Measurements from ENCODE around the gene HSPE1. TPM values are rescaled to one million over a fixed set of nuclear protein-coding genes. Genes with fewer than 3 reads are reported as not detected.
A peak's percentile ranks its signal among the peaks of the same experiment; 100 is the strongest.
"Not testable (repeated sequence)": the region's sequence is repeated elsewhere in the genome, so short reads cannot be mapped to it uniquely, and the experiment has no call there.

The HSPE1 gene
- total RNA-seq, 1 experiment from 2014 or later, result 278 TPM

DNA sequence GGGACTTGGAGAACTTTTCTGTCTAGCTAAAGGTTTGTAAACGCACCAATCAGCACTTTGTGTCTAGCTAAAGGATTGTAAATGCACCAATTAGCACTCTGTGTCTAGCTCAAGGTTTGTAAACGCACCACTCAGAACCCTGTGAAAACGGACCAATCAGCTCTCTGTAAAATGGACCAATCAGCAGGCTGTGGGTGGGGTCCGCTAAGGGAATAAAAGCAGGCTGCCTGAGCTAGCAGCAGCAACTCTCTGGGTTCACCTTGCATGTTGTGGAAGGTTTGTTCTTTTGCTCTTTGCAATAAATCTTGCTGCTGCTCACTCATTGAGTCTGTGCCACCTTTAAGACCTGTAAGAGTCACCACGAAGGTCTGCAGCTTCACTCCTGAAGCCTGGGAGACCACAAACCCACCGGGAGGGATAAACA, 49.2 kb upstream of the HSPE1 start:
- ATAC-seq; H3K27me3 ChIP-seq (ENCODE audit: control insufficient read depth, insufficient read depth, low read length); BruUV-seq (replicated peaks); H3K9me3 ChIP-seq (ENCODE audit: control insufficient read depth, insufficient read depth, low read depth, low read length); CTCF ChIA-PET; DNase-seq (ENCODE audit: low read depth, low spot score); intact Hi-C loops (cut with micrococcal nuclease; ENCODE audit: unreplicated experiment); H3K4me1 ChIP-seq (ENCODE audit: control insufficient read depth, insufficient read depth, low read length); in situ Hi-C loops (cut with HindIII; ENCODE audit: low pct_unique_long_range_greater_than_20kb, low sequenced_read_pairs); H3K36me3 ChIP-seq (ENCODE audit: control insufficient read depth, insufficient read depth, low read length): not testable (repeated sequence)
- POLR2A ChIA-PET, result interaction anchor here (0.7 to 2.7 kb wide), 2 partner anchors 16 to 553 kb away, joined by 3 to 15 read pairs; partner anchors contain the start of gene SF3B1
- Histone ChIP-seq H3K27ac (ENCODE audit: low read length) (peak overlapping the region; percentile 57), H3K4me3 (ENCODE audit: low read depth in 2 of 2, low read length in 2 of 2) (peak overlapping the region; percentile 29 to 54; a peak in 3 of 4 replicates)

DNA sequence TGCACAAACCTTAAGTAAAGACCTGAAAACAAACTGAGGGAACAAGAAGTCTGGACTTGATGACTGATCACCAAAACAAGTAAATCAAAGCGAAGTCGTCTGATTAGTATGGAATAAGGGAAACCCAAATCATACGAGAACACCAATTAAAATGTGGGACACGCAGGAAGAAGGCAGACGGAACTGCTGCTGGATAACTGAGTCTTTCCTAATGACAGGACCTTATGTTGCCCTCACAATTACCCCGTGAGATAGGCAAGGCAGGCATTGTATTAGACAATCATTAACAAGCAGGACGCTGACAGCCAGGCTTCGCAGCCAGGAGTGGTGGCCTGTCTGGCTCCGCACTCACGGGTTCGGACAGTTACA, 47.4 kb upstream of the HSPE1 start:
- CTCF ChIA-PET, result no interaction called here
- BruUV-seq (replicated peaks), result TSS peak; percentile 98
- Histone ChIP-seq H3K4me1 (ENCODE audit: control insufficient read depth, insufficient read depth, low read length) (peaks cover 6% of the 10 kb centered on the region), H3K4me3 (ENCODE audit: low read depth in 2 of 2, low read length in 2 of 2) (peak overlapping the region; percentile 77 to 85), H3K9me3 (ENCODE audit: control insufficient read depth, insufficient read depth, low read depth, low read length) (no peaks in the 10 kb centered on the region), H3K36me3 (ENCODE audit: control insufficient read depth, insufficient read depth, low read length) (no peaks in the 10 kb centered on the region; the same call in 1 of the 2 replicates), H3K27me3 (ENCODE audit: control insufficient read depth, insufficient read depth, low read length) (no peaks in the 10 kb centered on the region), H3K27ac (ENCODE audit: low read length) (peak overlapping the region; percentile 96)
- TF ChIP-seq, protein P1, sequence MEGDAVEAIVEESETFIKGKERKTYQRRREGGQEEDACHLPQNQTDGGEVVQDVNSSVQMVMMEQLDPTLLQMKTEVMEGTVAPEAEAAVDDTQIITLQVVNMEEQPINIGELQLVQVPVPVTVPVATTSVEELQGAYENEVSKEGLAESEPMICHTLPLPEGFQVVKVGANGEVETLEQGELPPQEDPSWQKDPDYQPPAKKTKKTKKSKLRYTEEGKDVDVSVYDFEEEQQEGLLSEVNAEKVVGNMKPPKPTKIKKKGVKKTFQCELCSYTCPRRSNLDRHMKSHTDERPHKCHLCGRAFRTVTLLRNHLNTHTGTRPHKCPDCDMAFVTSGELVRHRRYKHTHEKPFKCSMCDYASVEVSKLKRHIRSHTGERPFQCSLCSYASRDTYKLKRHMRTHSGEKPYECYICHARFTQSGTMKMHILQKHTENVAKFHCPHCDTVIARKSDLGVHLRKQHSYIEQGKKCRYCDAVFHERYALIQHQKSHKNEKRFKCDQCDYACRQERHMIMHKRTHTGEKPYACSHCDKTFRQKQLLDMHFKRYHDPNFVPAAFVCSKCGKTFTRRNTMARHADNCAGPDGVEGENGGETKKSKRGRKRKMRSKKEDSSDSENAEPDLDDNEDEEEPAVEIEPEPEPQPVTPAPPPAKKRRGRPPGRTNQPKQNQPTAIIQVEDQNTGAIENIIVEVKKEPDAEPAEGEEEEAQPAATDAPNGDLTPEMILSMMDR (IDR thresholded peaks at IDR 0.05), result no peak
- TF ChIP-seq TCF7L2 (IDR thresholded peaks at IDR 0.05; ENCODE audit: low read depth, low read length), result no peak
- TF ChIP-seq POLR2AphosphoS5 (IDR thresholded peaks at IDR 0.05; ENCODE audit: low read depth, low read length), result no peak
- TF ChIP-seq, protein P2, sequence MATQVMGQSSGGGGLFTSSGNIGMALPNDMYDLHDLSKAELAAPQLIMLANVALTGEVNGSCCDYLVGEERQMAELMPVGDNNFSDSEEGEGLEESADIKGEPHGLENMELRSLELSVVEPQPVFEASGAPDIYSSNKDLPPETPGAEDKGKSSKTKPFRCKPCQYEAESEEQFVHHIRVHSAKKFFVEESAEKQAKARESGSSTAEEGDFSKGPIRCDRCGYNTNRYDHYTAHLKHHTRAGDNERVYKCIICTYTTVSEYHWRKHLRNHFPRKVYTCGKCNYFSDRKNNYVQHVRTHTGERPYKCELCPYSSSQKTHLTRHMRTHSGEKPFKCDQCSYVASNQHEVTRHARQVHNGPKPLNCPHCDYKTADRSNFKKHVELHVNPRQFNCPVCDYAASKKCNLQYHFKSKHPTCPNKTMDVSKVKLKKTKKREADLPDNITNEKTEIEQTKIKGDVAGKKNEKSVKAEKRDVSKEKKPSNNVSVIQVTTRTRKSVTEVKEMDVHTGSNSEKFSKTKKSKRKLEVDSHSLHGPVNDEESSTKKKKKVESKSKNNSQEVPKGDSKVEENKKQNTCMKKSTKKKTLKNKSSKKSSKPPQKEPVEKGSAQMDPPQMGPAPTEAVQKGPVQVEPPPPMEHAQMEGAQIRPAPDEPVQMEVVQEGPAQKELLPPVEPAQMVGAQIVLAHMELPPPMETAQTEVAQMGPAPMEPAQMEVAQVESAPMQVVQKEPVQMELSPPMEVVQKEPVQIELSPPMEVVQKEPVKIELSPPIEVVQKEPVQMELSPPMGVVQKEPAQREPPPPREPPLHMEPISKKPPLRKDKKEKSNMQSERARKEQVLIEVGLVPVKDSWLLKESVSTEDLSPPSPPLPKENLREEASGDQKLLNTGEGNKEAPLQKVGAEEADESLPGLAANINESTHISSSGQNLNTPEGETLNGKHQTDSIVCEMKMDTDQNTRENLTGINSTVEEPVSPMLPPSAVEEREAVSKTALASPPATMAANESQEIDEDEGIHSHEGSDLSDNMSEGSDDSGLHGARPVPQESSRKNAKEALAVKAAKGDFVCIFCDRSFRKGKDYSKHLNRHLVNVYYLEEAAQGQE (IDR thresholded peaks at IDR 0.05; ENCODE audit: insufficient read depth in 1 of 2, low read depth in 2 of 2, low read length in 1 of 2), result no peak
- no peak for TF ChIP-seq SIN3A (IDR thresholded peaks at IDR 0.05; ENCODE audit: borderline replicate concordance, insufficient read depth, low read depth, low read length)
- POLR2A ChIA-PET, result interaction anchor here (0.8 to 2.7 kb wide), 3 partner anchors 15 to 47 kb away, joined by 3 to 15 read pairs (median 4); partner anchors contain the start of genes HSPD1 and SF3B1
- in situ Hi-C loops (cut with HindIII; ENCODE audit: low pct_unique_long_range_greater_than_20kb, low sequenced_read_pairs) (no loop called here), intact Hi-C loops (cut with micrococcal nuclease; ENCODE audit: unreplicated experiment) (no loop called here)
- no peak for DNase-seq (ENCODE audit: low read depth, low spot score)
- no peak for ATAC-seq

DNA sequence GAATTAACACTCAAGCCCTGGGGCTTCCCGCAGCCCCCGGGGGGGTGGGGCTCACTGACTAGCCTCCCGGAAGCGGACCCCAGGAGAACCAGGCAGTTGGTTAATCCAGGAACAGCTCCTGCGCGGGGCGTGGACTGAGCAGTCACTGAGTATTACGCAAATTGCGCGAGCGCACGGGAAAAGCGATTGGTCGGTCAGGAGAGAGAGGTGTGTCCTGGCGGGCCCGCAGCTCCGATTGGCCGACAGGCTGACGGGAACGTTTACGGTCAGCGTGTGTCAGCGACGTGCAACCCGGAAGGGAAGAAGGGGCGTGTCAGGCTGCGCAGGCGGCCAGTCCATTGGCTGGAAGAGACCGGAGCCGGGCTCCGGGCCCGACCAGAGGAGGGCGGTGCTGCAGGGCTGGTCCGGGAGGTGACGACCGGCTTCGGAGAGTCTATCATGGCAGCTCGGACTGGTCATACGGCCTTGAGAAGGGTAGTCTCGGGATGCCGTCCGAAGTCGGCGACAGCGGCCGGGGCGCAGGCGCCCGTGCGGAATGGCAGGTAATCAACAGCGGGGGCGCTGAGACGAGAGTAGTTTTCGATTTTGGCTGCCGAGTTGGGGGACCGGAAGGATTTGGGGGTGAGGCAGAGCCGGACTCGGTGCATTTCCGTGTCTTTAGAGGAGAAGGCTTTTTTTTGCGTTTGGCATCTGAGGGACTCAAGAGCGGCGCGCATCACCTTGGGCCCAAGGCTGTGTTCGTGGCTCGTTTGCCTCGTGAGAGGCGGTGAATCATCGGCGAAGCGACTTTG, 46.9 kb upstream of the HSPE1 start, which contains the start of gene COQ10B:
Gene COQ10B, plus strand, starts transcription at position 430 of the 791 bp plus-strand sequence. Its CDS starts 9 bp downstream, at position 439.
- ChIA-PET POLR2A (interaction anchor here (0.6 to 2.7 kb wide), 4 partner anchors 9 to 46 kb away, joined by 3 to 15 read pairs (median 8); partner anchors contain the start of genes HSPD1 and SF3B1), CTCF (no interaction called here)
- TF ChIP-seq, protein P2 (IDR thresholded peaks at IDR 0.05; ENCODE audit: insufficient read depth in 1 of 2, low read depth in 2 of 2, low read length in 1 of 2), result no peak
- TF ChIP-seq SIN3A (IDR thresholded peaks at IDR 0.05; ENCODE audit: borderline replicate concordance, insufficient read depth, low read depth, low read length) (peak; percentile 84; the same call in 1 of the 2 replicates), POLR2AphosphoS5 (IDR thresholded peaks at IDR 0.05; ENCODE audit: low read depth, low read length) (peak; percentile 85), TCF7L2 (IDR thresholded peaks at IDR 0.05; ENCODE audit: low read depth, low read length) (peak; percentile 16; the same call in 1 of the 2 replicates)
- TF ChIP-seq, protein P1 (IDR thresholded peaks at IDR 0.05), result no peak
- ATAC-seq, result peak; percentile 97
- BruUV-seq (replicated peaks), result no TSS peak
- Histone ChIP-seq H3K4me1 (ENCODE audit: control insufficient read depth, insufficient read depth, low read length) (peaks cover 6% of the 10 kb centered on the region), H3K36me3 (ENCODE audit: control insufficient read depth, insufficient read depth, low read length) (no peaks in the 10 kb centered on the region; the same call in 1 of the 2 replicates), H3K27me3 (ENCODE audit: control insufficient read depth, insufficient read depth, low read length) (no peaks in the 10 kb centered on the region), H3K27ac (ENCODE audit: low read length) (peak within 1 kb of the TSS; percentile 96), H3K9me3 (ENCODE audit: control insufficient read depth, insufficient read depth, low read depth, low read length) (no peaks in the 10 kb centered on the region), H3K4me3 (ENCODE audit: low read depth in 2 of 2, low read length in 2 of 2) (peak within 1 kb of the TSS; percentile 77 to 85)
- intact Hi-C loops (cut with micrococcal nuclease; ENCODE audit: unreplicated experiment), result no loop called here
- peak; percentile 97 for DNase-seq (ENCODE audit: low read depth, low spot score)
- in situ Hi-C loops (cut with HindIII; ENCODE audit: low pct_unique_long_range_greater_than_20kb, low sequenced_read_pairs), result no loop called here
